GM12874 (cell line): ENCODE measurements around the gene GJA1.

Experiments
- TF ChIP-seq, protein P1 (sequence below): IDR thresholded peaks from 2 replicates; pipeline ENCODE4 v1.5.1; 2011; ENCODE audit warnings: low read depth, mild to moderate bottlenecking, control low read depth, low read length, moderate library complexity; ENCODE audit not compliant: insufficient read depth

The GJA1 gene

DNA sequence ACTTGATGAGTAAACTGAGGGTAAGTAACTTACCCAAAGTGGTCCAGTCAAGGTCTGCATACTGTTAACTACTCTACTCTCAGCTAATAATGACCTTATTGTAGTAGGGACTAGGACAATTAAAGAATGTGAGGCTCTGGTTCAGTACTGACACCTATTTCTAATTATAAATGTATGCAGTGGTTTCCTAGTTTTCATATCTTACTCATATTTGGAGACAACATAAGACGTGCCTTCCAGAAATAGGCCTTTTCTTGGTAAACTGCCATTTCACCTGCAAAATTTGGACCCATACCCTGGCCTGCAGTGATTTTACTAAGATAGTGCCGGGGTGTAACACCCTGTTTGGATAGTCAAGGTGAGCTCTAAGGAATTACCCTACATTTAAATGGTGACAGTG, 24.7 kb downstream of the GJA1 start:
- TF ChIP-seq, protein P1, sequence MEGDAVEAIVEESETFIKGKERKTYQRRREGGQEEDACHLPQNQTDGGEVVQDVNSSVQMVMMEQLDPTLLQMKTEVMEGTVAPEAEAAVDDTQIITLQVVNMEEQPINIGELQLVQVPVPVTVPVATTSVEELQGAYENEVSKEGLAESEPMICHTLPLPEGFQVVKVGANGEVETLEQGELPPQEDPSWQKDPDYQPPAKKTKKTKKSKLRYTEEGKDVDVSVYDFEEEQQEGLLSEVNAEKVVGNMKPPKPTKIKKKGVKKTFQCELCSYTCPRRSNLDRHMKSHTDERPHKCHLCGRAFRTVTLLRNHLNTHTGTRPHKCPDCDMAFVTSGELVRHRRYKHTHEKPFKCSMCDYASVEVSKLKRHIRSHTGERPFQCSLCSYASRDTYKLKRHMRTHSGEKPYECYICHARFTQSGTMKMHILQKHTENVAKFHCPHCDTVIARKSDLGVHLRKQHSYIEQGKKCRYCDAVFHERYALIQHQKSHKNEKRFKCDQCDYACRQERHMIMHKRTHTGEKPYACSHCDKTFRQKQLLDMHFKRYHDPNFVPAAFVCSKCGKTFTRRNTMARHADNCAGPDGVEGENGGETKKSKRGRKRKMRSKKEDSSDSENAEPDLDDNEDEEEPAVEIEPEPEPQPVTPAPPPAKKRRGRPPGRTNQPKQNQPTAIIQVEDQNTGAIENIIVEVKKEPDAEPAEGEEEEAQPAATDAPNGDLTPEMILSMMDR: no peak

- TF ChIP-seq, protein P1: no peak
Measured at GRCh38 chr6:121463087-121463486, 27.6 kb downstream of the GJA1 start.

- TF ChIP-seq, protein P1: no peak
Measured at GRCh38 chr6:121465101-121465500, 29.7 kb downstream of the GJA1 start.

GRCh38 chr6:121479486-121480098, 44.1 kb downstream of the GJA1 start:
- TF ChIP-seq, protein P1: no peak

- TF ChIP-seq, protein P1: no peak
Measured at GRCh38 chr6:121480099-121480713, 44.8 kb downstream of the GJA1 start.

DNA sequence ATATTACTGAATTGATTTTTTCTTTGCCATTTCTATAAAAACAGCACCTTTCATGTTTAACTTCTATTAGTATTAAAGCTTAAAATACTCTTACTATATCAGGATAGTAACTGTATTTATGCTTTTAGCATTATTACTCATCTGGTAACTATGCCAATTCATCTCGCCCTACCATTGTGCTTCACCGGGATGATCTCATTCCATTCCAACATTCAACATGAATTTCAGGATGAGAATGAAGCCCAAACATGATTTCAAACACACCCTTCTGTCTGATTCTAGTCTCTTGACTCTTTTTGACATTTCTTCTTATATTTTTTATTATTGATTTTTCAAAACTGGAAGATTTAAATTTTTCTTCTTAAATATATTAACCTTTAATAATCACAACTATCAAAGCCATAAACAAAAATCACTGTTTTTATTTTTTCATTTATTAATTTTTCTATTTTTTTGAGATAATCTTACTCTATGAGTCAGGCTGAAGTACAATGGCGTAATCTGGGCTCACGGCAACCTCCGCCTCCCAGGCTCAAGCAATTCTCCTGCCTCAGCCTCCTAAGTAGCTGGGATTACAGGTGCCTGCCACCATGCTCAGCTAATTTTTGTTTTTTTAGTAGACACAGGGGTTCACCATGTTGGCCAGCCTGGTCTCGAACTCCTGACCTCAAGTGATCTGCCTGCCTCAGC, 46.7 kb downstream of the GJA1 start:
- TF ChIP-seq, protein P1: no peak

GRCh38 chr6:121482751-121483150, 47.3 kb downstream of the GJA1 start:
- TF ChIP-seq, protein P1: no peak
